ENCODE results near the gene TMEM164.

The TMEM164 gene

DNA sequence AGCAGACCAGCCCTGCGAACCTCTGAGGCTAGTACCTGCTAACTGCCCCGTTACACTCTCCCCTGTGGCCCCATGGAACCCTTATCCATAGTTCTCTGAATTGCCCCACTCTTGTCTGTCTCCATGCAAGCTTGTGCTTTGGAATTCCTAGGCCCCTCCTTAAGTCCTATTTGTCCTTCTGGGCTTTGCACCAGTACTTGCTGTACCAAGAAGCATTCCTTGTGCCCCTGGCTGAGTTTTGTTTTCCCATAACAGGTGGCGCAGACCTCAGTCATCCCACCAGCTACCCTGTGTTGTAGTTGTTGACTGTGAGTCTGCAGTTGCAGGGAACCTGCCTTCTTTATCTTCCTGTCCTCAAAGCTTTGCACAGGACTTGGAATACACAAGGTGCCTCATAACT is 167.1 kb downstream of the TMEM164 start:
- no peak overlapping the region for H2AK5ac ChIP-seq (ENCODE audit: low read length)
- H4K12ac ChIP-seq (ENCODE audit: low read depth, low read length) = no peak overlapping the region
- H3K4me2 ChIP-seq (ENCODE audit: low read length) = no peak overlapping the region
- no peak for DNase-seq
- H3K18ac ChIP-seq (ENCODE audit: low read length) = no peak overlapping the region
- H3K4me1 ChIP-seq (ENCODE audit: control insufficient read depth in 1 of 2, insufficient read depth in 2 of 2, low read length in 2 of 2) = peaks cover 6 to 10% of the 10 kb centered on the region in 2 experiments
- no peaks in the 10 kb centered on the region for H3K79me1 ChIP-seq (ENCODE audit: low read length)
- no peak overlapping the region for H3K14ac ChIP-seq (ENCODE audit: low read length)
- no peaks in the 10 kb centered on the region for H3K36me3 ChIP-seq (ENCODE audit: control insufficient read depth in 1 of 2, insufficient read depth in 2 of 2, low read length in 2 of 2)
- H3K4me3 ChIP-seq (ENCODE audit: low read depth, low read length) = no peak overlapping the region
- H2BK5ac ChIP-seq (ENCODE audit: low read depth, low read length, poor library complexity) = no peak overlapping the region
- H2AFZ ChIP-seq (ENCODE audit: insufficient read depth, low read length, poor library complexity) = no peak overlapping the region
- no peak overlapping the region for H4K91ac ChIP-seq (ENCODE audit: low read depth, low read length)
- no peak overlapping the region for H2BK120ac ChIP-seq (ENCODE audit: insufficient read depth, low read length, poor library complexity)
- no peaks in the 10 kb centered on the region for H3K27me3 ChIP-seq (ENCODE audit: insufficient read depth, low read length)
- H3K79me2 ChIP-seq (ENCODE audit: control insufficient read depth, insufficient read depth, low read length, poor library complexity) = no peaks in the 10 kb centered on the region
- H4K8ac ChIP-seq (ENCODE audit: low read depth, low read length) = no peak overlapping the region
- no peak overlapping the region for H2BK12ac ChIP-seq (ENCODE audit: low read length)
- H3K23ac ChIP-seq (ENCODE audit: low read length) = no peak overlapping the region
- no peak overlapping the region for H3K4ac ChIP-seq (ENCODE audit: low read depth, low read length)
- no peak overlapping the region for H3K27ac ChIP-seq (ENCODE audit: low read depth, low read length)
- H3K9ac ChIP-seq (ENCODE audit: low read length) = no peak overlapping the region
- no CpG with 5 or more reads among the region's 3 CpGs for WGBS (ENCODE audit: extremely low coverage, insufficient coverage, insufficient read length)
- H3K9me3 ChIP-seq (ENCODE audit: insufficient read depth, low read depth, low read length) = no peaks in the 10 kb centered on the region

- Histone ChIP-seq H3K79me1 (ENCODE audit: low read length) (no peaks in the 10 kb centered on the region), H3K79me2 (ENCODE audit: control insufficient read depth, insufficient read depth, low read length, poor library complexity) (no peaks in the 10 kb centered on the region), H3K9me3 (ENCODE audit: insufficient read depth, low read depth, low read length) (no peaks in the 10 kb centered on the region), H3K36me3 (ENCODE audit: control insufficient read depth in 1 of 2, insufficient read depth in 2 of 2, low read length in 2 of 2) (no peaks in the 10 kb centered on the region), H4K8ac (ENCODE audit: low read depth, low read length) (no peak overlapping the region), H2AK5ac (ENCODE audit: low read length) (no peak overlapping the region), H3K14ac (ENCODE audit: low read length) (no peak overlapping the region), H2BK12ac (ENCODE audit: low read length) (no peak overlapping the region), H3K18ac (ENCODE audit: low read length) (no peak overlapping the region), H2BK120ac (ENCODE audit: insufficient read depth, low read length, poor library complexity) (no peak overlapping the region), H3K27me3 (ENCODE audit: insufficient read depth, low read length) (no peaks in the 10 kb centered on the region), H2AFZ (ENCODE audit: insufficient read depth, low read length, poor library complexity) (no peak overlapping the region), H3K9ac (ENCODE audit: low read length) (no peak overlapping the region), H4K12ac (ENCODE audit: low read depth, low read length) (no peak overlapping the region), H3K4me1 (ENCODE audit: control insufficient read depth in 1 of 2, insufficient read depth in 2 of 2, low read length in 2 of 2) (peaks cover 6 to 10% of the 10 kb centered on the region in 2 experiments), H3K4me3 (ENCODE audit: low read depth, low read length) (no peak overlapping the region), H3K23ac (ENCODE audit: low read length) (no peak overlapping the region), H4K91ac (ENCODE audit: low read depth, low read length) (no peak overlapping the region), H2BK5ac (ENCODE audit: low read depth, low read length, poor library complexity) (no peak overlapping the region), H3K27ac (ENCODE audit: low read depth, low read length) (no peak overlapping the region), H3K4ac (ENCODE audit: low read depth, low read length) (no peak overlapping the region), H3K4me2 (ENCODE audit: low read length) (no peak overlapping the region)
- no CpG with 5 or more reads among the region's 5 CpGs for WGBS (ENCODE audit: extremely low coverage, insufficient coverage, insufficient read length)
- no peak for DNase-seq
These were observed 168.5 kb downstream of the TMEM164 start for GRCh38 chrX:110171442-110171841.

DNA sequence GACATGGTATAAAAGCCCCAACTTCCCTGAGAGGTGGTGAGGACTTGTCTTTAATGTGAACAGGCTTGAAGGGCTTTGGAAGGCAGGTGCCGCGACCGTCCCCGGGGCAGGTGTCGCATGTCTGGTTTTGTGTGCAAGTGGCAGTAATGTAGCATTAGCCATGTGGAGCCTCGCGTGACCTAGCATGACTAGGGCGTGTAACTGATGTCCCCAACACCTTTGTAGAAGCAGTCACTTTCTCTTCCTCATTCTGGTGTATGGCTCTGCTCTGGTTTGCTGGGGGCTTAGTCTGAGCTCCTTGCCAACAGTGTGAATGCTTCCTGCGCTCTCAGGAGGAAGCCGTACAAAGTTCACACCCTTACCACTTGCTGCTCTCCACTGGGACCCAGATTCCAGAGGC is 169.3 kb downstream of the TMEM164 start:
- no CpG with 5 or more reads among the region's 10 CpGs for WGBS (ENCODE audit: extremely low coverage, insufficient coverage, insufficient read length)
- Histone ChIP-seq H2BK5ac (ENCODE audit: low read depth, low read length, poor library complexity) (no peak overlapping the region), H4K8ac (ENCODE audit: low read depth, low read length) (no peak overlapping the region), H3K27me3 (ENCODE audit: insufficient read depth, low read length) (no peaks in the 10 kb centered on the region), H4K12ac (ENCODE audit: low read depth, low read length) (no peak overlapping the region), H3K4me3 (ENCODE audit: low read depth, low read length) (no peak overlapping the region), H3K27ac (ENCODE audit: low read depth, low read length) (no peak overlapping the region), H3K4me1 (ENCODE audit: control insufficient read depth in 1 of 2, insufficient read depth in 2 of 2, low read length in 2 of 2) (peaks cover 6 to 10% of the 10 kb centered on the region in 2 experiments), H2BK120ac (ENCODE audit: insufficient read depth, low read length, poor library complexity) (no peak overlapping the region), H2BK12ac (ENCODE audit: low read length) (no peak overlapping the region), H3K9ac (ENCODE audit: low read length) (no peak overlapping the region), H3K9me3 (ENCODE audit: insufficient read depth, low read depth, low read length) (no peaks in the 10 kb centered on the region), H4K91ac (ENCODE audit: low read depth, low read length) (no peak overlapping the region), H3K18ac (ENCODE audit: low read length) (no peak overlapping the region), H3K36me3 (ENCODE audit: control insufficient read depth in 1 of 2, insufficient read depth in 2 of 2, low read length in 2 of 2) (no peaks in the 10 kb centered on the region), H3K4me2 (ENCODE audit: low read length) (no peak overlapping the region), H2AFZ (ENCODE audit: insufficient read depth, low read length, poor library complexity) (no peak overlapping the region), H3K4ac (ENCODE audit: low read depth, low read length) (no peak overlapping the region), H2AK5ac (ENCODE audit: low read length) (no peak overlapping the region), H3K14ac (ENCODE audit: low read length) (no peak overlapping the region), H3K79me2 (ENCODE audit: control insufficient read depth, insufficient read depth, low read length, poor library complexity) (no peaks in the 10 kb centered on the region), H3K23ac (ENCODE audit: low read length) (no peak overlapping the region), H3K79me1 (ENCODE audit: low read length) (no peaks in the 10 kb centered on the region)
- DNase-seq = no peak

DNA sequence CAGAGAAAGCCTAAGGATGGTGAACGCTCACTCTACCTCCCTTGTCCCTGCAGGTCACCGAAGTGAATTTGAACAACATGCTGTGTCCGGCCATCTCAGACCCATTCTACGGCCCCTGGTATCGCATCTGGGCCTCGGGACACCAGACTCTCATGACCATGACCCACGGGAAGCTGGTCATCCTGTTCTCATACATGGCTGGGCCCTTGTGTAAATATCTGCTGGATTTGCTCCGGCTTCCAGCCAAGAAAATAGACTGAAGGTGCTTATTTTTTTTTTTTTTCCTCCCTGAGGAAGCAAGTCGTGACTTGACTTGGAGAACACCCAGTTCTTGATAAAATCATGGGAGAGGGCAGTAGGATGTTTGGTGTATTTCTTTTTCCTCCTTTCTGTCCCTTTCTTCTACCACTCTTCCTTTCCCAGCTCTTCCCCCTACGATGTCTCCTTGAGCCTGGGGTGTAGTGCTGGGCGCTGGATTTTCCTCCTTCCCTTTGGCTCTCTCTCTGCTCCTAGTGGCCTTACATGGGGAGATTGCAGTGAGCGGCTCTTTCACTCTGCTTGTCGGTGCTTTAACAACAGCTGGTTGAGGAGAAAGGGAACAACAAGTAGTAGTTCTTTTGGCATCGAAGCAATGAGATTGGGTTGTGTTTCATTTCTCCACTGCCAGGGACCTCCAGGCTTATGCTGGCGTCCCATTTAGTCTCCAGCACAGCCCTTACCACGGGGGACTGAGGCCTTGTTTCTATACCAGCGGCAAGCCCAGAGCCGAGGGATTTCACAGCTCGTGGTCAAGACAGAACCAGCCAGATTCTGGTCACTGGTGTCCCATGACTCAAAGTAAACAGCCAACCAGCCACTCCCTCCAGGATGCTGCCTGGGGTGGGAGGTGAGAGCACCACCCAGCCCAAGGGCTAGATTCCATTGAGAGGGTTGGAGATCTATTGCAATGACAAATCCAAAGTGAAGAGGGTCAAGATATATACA is 170.6 kb downstream of the TMEM164 start:
- WGBS (ENCODE audit: extremely low coverage, insufficient coverage, insufficient read length) = no CpG with 5 or more reads among the region's 19 CpGs
- Histone ChIP-seq H3K4ac (ENCODE audit: low read depth, low read length) (no peak overlapping the region), H2AFZ (ENCODE audit: insufficient read depth, low read length, poor library complexity) (no peak overlapping the region), H3K27me3 (ENCODE audit: insufficient read depth, low read length) (no peaks in the 10 kb centered on the region), H3K4me2 (ENCODE audit: low read length) (no peak overlapping the region), H2BK5ac (ENCODE audit: low read depth, low read length, poor library complexity) (peak overlapping the region; percentile 38), H2AK5ac (ENCODE audit: low read length) (no peak overlapping the region), H2BK12ac (ENCODE audit: low read length) (no peak overlapping the region), H3K4me3 (ENCODE audit: low read depth, low read length) (no peak overlapping the region), H3K79me1 (ENCODE audit: low read length) (no peaks in the 10 kb centered on the region), H3K9ac (ENCODE audit: low read length) (no peak overlapping the region), H3K79me2 (ENCODE audit: control insufficient read depth, insufficient read depth, low read length, poor library complexity) (no peaks in the 10 kb centered on the region), H3K14ac (ENCODE audit: low read length) (no peak overlapping the region), H4K12ac (ENCODE audit: low read depth, low read length) (no peak overlapping the region), H2BK120ac (ENCODE audit: insufficient read depth, low read length, poor library complexity) (no peak overlapping the region), H3K36me3 (ENCODE audit: control insufficient read depth in 1 of 2, insufficient read depth in 2 of 2, low read length in 2 of 2) (no peaks in the 10 kb centered on the region), H3K18ac (ENCODE audit: low read length) (no peak overlapping the region), H4K8ac (ENCODE audit: low read depth, low read length) (no peak overlapping the region), H3K9me3 (ENCODE audit: insufficient read depth, low read depth, low read length) (no peaks in the 10 kb centered on the region), H4K91ac (ENCODE audit: low read depth, low read length) (peak overlapping the region; percentile 13), H3K4me1 (ENCODE audit: control insufficient read depth in 1 of 2, insufficient read depth in 2 of 2, low read length in 2 of 2) (peaks cover 3 to 6% of the 10 kb centered on the region in 2 experiments), H3K23ac (ENCODE audit: low read length) (no peak overlapping the region), H3K27ac (ENCODE audit: low read depth, low read length) (peak overlapping the region; percentile 57)
- DNase-seq = peak; percentile 57 to 58
